ENCODE results near the gene MRPL14. TPM values are rescaled to one million over a fixed set of nuclear protein-coding genes. Genes with fewer than 3 reads are reported as not detected.

Gene MRPL14
- total RNA-seq, 6 experiments from 2014 or later, result 50.9 to 64.2 (median 56.0) TPM

DNA sequence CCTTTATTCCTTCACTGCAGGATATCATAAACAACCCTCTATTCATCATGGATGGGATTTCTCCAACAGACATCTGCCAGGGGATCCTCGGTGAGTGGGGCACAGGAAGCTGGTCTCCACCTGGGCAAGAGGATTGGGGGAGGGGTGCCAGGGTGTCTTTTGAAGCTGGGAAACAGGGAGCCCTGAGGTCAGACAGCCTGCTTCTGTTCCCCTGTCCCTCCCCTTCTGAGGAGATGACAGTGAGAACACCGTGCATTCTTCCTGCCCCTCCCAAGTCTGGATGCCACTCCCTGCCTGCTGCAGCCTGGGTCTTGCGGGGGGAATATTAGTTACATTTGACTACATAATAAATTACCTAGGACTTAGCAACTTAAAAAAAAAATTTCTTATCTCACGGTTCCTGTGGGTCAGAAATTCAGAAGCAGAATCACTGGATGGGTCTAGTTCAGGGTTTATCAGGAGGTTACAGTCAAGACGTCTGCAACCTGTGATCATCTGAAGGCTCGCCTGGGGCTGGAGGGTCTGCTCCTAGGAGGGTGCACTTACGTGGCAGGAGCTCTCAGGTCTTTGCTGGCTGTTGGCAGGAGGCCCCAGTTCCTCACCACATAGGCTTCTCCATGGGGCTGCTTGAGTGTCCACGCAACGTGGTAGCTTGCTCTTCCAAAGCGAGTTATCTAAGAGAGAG is 42.8 kb upstream of the MRPL14 start:
- H3K27me3 Mint-ChIP-seq (ENCODE audit: insufficient read depth), result peaks cover 29% of the 10 kb centered on the region
- no peaks in the 10 kb centered on the region for H3K9me3 Mint-ChIP-seq
- H3K4me1 Mint-ChIP-seq (ENCODE audit: low read depth), result peaks cover 17% of the 10 kb centered on the region
- H3K27ac Mint-ChIP-seq, result no peak overlapping the region
- no peak overlapping the region for H3K4me3 Mint-ChIP-seq
- no peak for DNase-seq
- TF ChIP-seq, protein P1, sequence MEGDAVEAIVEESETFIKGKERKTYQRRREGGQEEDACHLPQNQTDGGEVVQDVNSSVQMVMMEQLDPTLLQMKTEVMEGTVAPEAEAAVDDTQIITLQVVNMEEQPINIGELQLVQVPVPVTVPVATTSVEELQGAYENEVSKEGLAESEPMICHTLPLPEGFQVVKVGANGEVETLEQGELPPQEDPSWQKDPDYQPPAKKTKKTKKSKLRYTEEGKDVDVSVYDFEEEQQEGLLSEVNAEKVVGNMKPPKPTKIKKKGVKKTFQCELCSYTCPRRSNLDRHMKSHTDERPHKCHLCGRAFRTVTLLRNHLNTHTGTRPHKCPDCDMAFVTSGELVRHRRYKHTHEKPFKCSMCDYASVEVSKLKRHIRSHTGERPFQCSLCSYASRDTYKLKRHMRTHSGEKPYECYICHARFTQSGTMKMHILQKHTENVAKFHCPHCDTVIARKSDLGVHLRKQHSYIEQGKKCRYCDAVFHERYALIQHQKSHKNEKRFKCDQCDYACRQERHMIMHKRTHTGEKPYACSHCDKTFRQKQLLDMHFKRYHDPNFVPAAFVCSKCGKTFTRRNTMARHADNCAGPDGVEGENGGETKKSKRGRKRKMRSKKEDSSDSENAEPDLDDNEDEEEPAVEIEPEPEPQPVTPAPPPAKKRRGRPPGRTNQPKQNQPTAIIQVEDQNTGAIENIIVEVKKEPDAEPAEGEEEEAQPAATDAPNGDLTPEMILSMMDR (IDR thresholded peaks at IDR 0.05), result no peak
- H3K36me3 Mint-ChIP-seq (ENCODE audit: low read depth), result no peaks in the 10 kb centered on the region

- Mint-ChIP-seq H3K4me3 (no peak overlapping the region), H3K9me3 (no peaks in the 10 kb centered on the region), H3K36me3 (ENCODE audit: low read depth) (no peaks in the 10 kb centered on the region), H3K4me1 (ENCODE audit: low read depth) (peaks cover 17% of the 10 kb centered on the region), H3K27ac (no peak overlapping the region), H3K27me3 (ENCODE audit: insufficient read depth) (peaks cover 32% of the 10 kb centered on the region)
- TF ChIP-seq, protein P1 (IDR thresholded peaks at IDR 0.05), result no peak
- DNase-seq, result no peak
These were observed 41.9 kb upstream of the MRPL14 start for GRCh38 chr6:44169154-44169553.

DNA sequence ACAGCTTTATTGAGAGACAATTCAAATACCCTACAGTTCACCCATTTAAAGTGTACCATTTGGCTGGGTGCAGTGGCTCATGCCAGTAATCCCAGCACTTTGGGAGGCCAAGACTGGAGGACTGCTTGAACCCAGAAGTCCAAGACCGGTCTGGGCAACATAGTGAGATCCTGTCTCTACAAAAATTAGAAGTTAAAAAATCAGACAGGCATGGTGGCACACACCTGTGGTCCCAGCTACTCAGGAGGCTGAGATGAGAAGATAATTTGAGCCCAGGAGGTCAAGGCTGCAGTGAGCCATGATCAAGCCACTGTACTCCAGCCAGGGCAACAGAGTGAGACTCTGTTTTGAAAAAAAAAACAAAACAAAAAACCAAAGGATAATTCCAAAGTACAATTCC is 40.3 kb upstream of the MRPL14 start:
- Mint-ChIP-seq H3K27me3 (ENCODE audit: insufficient read depth) (peaks cover 35% of the 10 kb centered on the region), H3K4me3 (no peak overlapping the region), H3K4me1 (ENCODE audit: low read depth) (peaks cover 6% of the 10 kb centered on the region), H3K9me3 (no peaks in the 10 kb centered on the region), H3K27ac (no peak overlapping the region), H3K36me3 (ENCODE audit: low read depth) (no peaks in the 10 kb centered on the region)
- DNase-seq, result no peak
- TF ChIP-seq, protein P1 (IDR thresholded peaks at IDR 0.05), result no peak

DNA sequence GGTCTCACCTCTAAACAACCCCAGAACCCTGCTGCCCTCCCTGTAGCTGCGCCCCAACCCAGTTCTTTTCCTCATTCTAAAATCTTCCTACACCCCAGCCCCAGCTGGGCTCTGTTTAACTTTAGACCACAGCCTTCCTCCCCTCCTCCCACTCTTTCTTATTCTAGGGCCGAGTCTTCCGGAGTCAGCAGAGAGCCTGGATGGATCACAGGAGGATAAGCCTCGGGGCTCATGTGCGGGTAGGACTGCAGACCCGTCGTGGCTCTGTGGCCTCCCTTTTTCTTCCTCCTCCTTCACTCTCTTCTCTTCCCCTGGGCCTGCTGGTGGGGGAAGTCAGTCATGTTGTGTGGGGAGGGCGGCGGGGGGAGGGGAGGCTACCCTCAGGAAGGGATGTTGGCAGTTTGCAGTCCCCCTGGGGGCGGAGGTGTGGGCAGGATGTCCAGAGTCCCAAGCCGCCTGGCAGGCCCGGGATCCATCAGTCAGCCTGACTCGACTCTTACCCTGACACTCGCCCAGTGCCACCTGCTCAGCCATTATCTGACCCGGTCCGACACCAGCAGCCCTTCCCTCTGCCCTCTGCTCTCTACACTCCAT is 39.4 kb upstream of the MRPL14 start:
- Mint-ChIP-seq H3K36me3 (ENCODE audit: low read depth) (no peaks in the 10 kb centered on the region), H3K4me3 (no peak overlapping the region), H3K27me3 (ENCODE audit: insufficient read depth) (peaks cover 35% of the 10 kb centered on the region), H3K9me3 (no peaks in the 10 kb centered on the region), H3K4me1 (ENCODE audit: low read depth) (peaks cover 12% of the 10 kb centered on the region), H3K27ac (no peak overlapping the region)
- DNase-seq, result no peak
- TF ChIP-seq, protein P1 (IDR thresholded peaks at IDR 0.05), result no peak

DNA sequence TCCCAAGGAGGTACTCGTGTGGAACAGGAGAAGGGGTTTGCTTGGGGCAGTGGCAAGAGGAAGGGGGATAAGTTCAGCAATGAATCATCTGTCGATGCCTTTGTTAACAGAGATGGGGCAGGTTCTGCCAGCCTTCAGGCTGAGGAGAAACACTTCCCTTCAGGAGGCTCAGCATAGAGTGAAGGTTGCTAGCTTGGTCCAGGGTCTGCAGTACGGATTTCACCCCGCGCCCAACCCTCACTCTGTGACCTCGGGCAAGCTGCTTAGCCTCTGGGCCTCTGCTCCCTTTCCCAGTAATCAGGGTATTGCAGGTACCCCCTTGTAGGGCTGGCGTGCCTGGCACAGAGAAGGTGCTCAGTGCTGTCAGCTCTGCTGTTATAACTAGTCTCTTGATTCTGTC is 38.9 kb upstream of the MRPL14 start:
- Mint-ChIP-seq H3K27ac (no peak overlapping the region), H3K4me3 (no peak overlapping the region), H3K4me1 (ENCODE audit: low read depth) (peaks cover 17% of the 10 kb centered on the region), H3K36me3 (ENCODE audit: low read depth) (no peaks in the 10 kb centered on the region), H3K27me3 (ENCODE audit: insufficient read depth) (peaks cover 33% of the 10 kb centered on the region), H3K9me3 (no peaks in the 10 kb centered on the region)
- TF ChIP-seq, protein P1 (IDR thresholded peaks at IDR 0.05), result no peak
- no peak for DNase-seq

All from HFFc6 (cell line).